Measurements from ENCODE around the gene CORIN. TPM values are rescaled to one million over a fixed set of nuclear protein-coding genes. Genes with fewer than 3 reads are reported as not detected.

Gene CORIN
- total and polyA plus RNA-seq, 2 donors (not counting 3 experiments of a cell fraction or from before 2014, with no cell fraction given) = 0.07 to 0.40 TPM

DNA sequence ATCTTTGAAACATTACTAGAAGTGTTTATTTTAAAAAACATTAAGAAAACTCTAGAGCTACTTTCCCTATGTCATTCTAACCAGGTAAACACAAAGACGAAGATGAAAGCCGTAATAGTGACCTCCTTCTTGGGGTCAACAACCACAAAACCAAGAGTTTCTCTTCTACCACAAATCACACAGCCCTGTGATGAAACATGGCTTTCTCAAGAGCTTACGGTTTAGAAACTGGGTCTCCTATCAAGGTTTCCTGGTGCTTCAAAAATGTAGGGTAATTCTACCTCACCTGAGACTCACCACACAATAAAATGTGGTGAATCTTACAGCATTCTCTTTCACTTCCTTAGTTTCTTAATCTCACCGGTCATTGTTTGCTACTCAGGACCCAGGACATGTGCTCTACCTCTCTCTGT, 50.9 kb downstream of the CORIN start:
- TF ChIP-seq, protein P1, sequence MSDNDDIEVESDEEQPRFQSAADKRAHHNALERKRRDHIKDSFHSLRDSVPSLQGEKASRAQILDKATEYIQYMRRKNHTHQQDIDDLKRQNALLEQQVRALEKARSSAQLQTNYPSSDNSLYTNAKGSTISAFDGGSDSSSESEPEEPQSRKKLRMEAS (IDR thresholded peaks at IDR 0.05; ENCODE audit: insufficient read depth, insufficient read length) = no peak
- no peak for TF ChIP-seq FOS (IDR thresholded peaks at IDR 0.05; ENCODE audit: borderline replicate concordance, insufficient read depth, low read length)
- no peak for TF ChIP-seq POLR2A (IDR thresholded peaks at IDR 0.05; ENCODE audit: low read depth, low read length)
- TF ChIP-seq JUN (IDR thresholded peaks at IDR 0.05; ENCODE audit: borderline replicate concordance, insufficient read depth, insufficient read length, low read depth) = no peak
- Histone ChIP-seq H2AFZ (ENCODE audit: low read depth, low read length) (no peak overlapping the region), H3K4me1 (ENCODE audit: control insufficient read depth, extremely low read depth, insufficient read depth, low read length) (peaks cover 11% of the 10 kb centered on the region), H3K4me3 (replicated peaks in 1 of 3; ENCODE audit: insufficient read depth in 1 of 3, low read depth in 1 of 3, low read length in 3 of 3) (no peak overlapping the region), H3K9me3 (replicated peaks; ENCODE audit: control insufficient read depth, insufficient read depth, low read length) (no peaks in the 10 kb centered on the region), H3K27ac (ENCODE audit: insufficient read depth, low read depth, low read length) (no peak overlapping the region), H3K9me1 (replicated peaks; ENCODE audit: control insufficient read depth, extremely low read depth, insufficient read depth, low read length) (no peaks in the 10 kb centered on the region), H3K79me2 (ENCODE audit: control insufficient read depth, insufficient read depth, low read length) (no peaks in the 10 kb centered on the region), H3K27me3 (ENCODE audit: control insufficient read depth in 2 of 2, insufficient read depth in 2 of 2, low read length in 2 of 2) (peaks cover 16 to 53% of the 10 kb centered on the region in 2 experiments), H3K9ac (replicated peaks; ENCODE audit: extremely low read depth, insufficient read depth, low read length) (no peak overlapping the region), H3K36me3 (ENCODE audit: control insufficient read depth in 2 of 2, extremely low read depth in 1 of 2, insufficient read depth in 2 of 2, low read length in 2 of 2) (no peaks in the 10 kb centered on the region), H4K20me1 (replicated peaks; ENCODE audit: control insufficient read depth, extremely low read depth, insufficient read depth, low read length) (no peaks in the 10 kb centered on the region), H3K4me2 (ENCODE audit: insufficient read depth, low read length) (no peak overlapping the region)
- BruUV-seq (replicated peaks) = no TSS peak
- no peak for DNase-seq (ENCODE audit: low read depth, low spot score)
- ChIA-PET CTCF (no interaction called here), POLR2A (no interaction called here)
- intact Hi-C loops (cut with micrococcal nuclease) = no loop called here
- dilution Hi-C loops (cut with MboI; ENCODE audit: extremely low pct_ligation_motif_present, low sequenced_read_pairs) = no loop called here
- FAIRE-seq = no peak

GRCh38 chr4:47785153-47785552, 52.7 kb downstream of the CORIN start:
- no peaks in the 10 kb centered on the region for H4K20me1 ChIP-seq (replicated peaks; ENCODE audit: control insufficient read depth, extremely low read depth, insufficient read depth, low read length)
- TF ChIP-seq FOS (IDR thresholded peaks at IDR 0.05; ENCODE audit: borderline replicate concordance, insufficient read depth, low read length) = no peak
- FAIRE-seq (no peak), DNase-seq (ENCODE audit: low read depth, low spot score) (no peak)
- no peak overlapping the region for H3K4me3 ChIP-seq (replicated peaks in 1 of 3; ENCODE audit: insufficient read depth in 1 of 3, low read depth in 1 of 3, low read length in 3 of 3)
- no peak overlapping the region for H3K9ac ChIP-seq (replicated peaks; ENCODE audit: extremely low read depth, insufficient read depth, low read length)
- POLR2A ChIA-PET = no interaction called here
- H3K9me1 ChIP-seq (replicated peaks; ENCODE audit: control insufficient read depth, extremely low read depth, insufficient read depth, low read length) = no peaks in the 10 kb centered on the region
- no peak overlapping the region for H2AFZ ChIP-seq (ENCODE audit: low read depth, low read length)
- CTCF ChIA-PET = no interaction called here
- H3K4me2 ChIP-seq (ENCODE audit: insufficient read depth, low read length) = no peak overlapping the region
- no peaks in the 10 kb centered on the region for H3K79me2 ChIP-seq (ENCODE audit: control insufficient read depth, insufficient read depth, low read length)
- no TSS peak for BruUV-seq (replicated peaks)
- no peaks in the 10 kb centered on the region for H3K9me3 ChIP-seq (replicated peaks; ENCODE audit: control insufficient read depth, insufficient read depth, low read length)
- dilution Hi-C loops (cut with MboI; ENCODE audit: extremely low pct_ligation_motif_present, low sequenced_read_pairs) = no loop called here
- no peaks in the 10 kb centered on the region for H3K36me3 ChIP-seq (ENCODE audit: control insufficient read depth in 2 of 2, extremely low read depth in 1 of 2, insufficient read depth in 2 of 2, low read length in 2 of 2)
- no peak overlapping the region for H3K27ac ChIP-seq (ENCODE audit: insufficient read depth, low read depth, low read length)
- peaks cover 11% of the 10 kb centered on the region for H3K4me1 ChIP-seq (ENCODE audit: control insufficient read depth, extremely low read depth, insufficient read depth, low read length)
- intact Hi-C loops (cut with micrococcal nuclease) = no loop called here
- H3K27me3 ChIP-seq (ENCODE audit: control insufficient read depth in 2 of 2, insufficient read depth in 2 of 2, low read length in 2 of 2) = peaks cover 12 to 50% of the 10 kb centered on the region in 2 experiments
